HG02884 (cell line): Measurements from ENCODE around the gene HOMER1.

Source experiments
- ATAC-seq: cut with Tn5 transposase; IDR thresholded peaks from one replicate; pipeline ENCODE4 v1.9.1; 2021; ENCODE audit warnings: mild to moderate bottlenecking, moderate library complexity; ENCODE audit not compliant: unreplicated experiment

HOMER1 gene

GRCh38 chr5:79329453-79329852 is 184.5 kb downstream of the HOMER1 start:
- ATAC-seq, result no peak
